Vagina (tissue), 2 donors: Measurements from ENCODE around the gene TEX36. TPM values are rescaled to one million over a fixed set of nuclear protein-coding genes. Genes with fewer than 3 reads are reported as not detected.

ENCODE experiments used
- DNase-seq, 2 donors: peaks; one replicate each; pipeline ENCODE4 v3.0.0-alpha.2; 2017; ENCODE audit errors: extremely low spot score in 2 of 2
- H3K27ac ChIP-seq: fragments of 200-600 bp; sonication (generic); one replicate; pipeline ENCODE4 v1.5.1; 2019
- H3K27me3 ChIP-seq: fragments of 200-600 bp; sonication (generic); one replicate; pipeline ENCODE4 v1.5.1; 2019
- H3K36me3 ChIP-seq, 2 donors: fragments of 200-600 bp; sonication (generic); one replicate each; pipeline ENCODE4 v1.5.1; 2017 to 2019
- H3K4me1 ChIP-seq: fragments of 200-600 bp; sonication (generic); one replicate; pipeline ENCODE4 v1.5.1; 2019
- H3K4me3 ChIP-seq, 2 donors: fragments of 200-600 bp; sonication (generic); 1 replicate in 1 of 2; 2 replicates in 1 of 2; pipeline ENCODE4 v1.5.1; 2016 to 2019
- H3K9me3 ChIP-seq: fragments of 200-600 bp; sonication (generic); one replicate; pipeline ENCODE4 v1.5.1; 2019
- CTCF ChIP-seq, 3 experiments: fragments of 450-650 bp in 2 of 3; fragments of 200-600 bp in 1 of 3; sonication (generic) in 1 of 3; IDR thresholded peaks; one replicate each; pipeline ENCODE4 v1.5.1; 2017 to 2019; ENCODE audit warnings: antibody characterized with exemption in 3 of 3, mild to moderate bottlenecking in 2 of 3, moderate library complexity in 2 of 3
- POLR2A ChIP-seq, 2 donors: fragments of 450-650 bp; IDR thresholded peaks; one replicate each; pipeline ENCODE4 v1.6.1; 2017; ENCODE audit warnings: antibody characterized with exemption in 2 of 2, mild to moderate bottlenecking in 2 of 2, moderate library complexity in 2 of 2
- POLR2AphosphoS5 ChIP-seq, 2 donors: sonication (generic); formaldehyde crosslinking; IDR thresholded peaks; one replicate each; pipeline ENCODE4 v1.9.0; 2017; ENCODE audit warnings: antibody characterized with exemption in 2 of 2, mild to moderate bottlenecking in 2 of 2, low read depth in 1 of 2; ENCODE audit not compliant: insufficient read depth in 1 of 2
- intact Hi-C: fragments of 100-400 bp; cut with DNase I; formaldehyde crosslinking; loops from one replicate; pipeline ENCODE4 v1.15.1; 2023
- total RNA-seq: library from RNA; depleted of rRNA; stranded (reverse); fragments of >200 nt; gene quantifications from one replicate; pipeline ENCODE4 v1.2.3, GENCODE V29; 2016

The TEX36 gene
- total RNA-seq, 1 donor from 2014 or later, result not detected

- Histone ChIP-seq H3K4me1 (no peaks in the 10 kb centered on the region), H3K27ac (no peak overlapping the region), H3K36me3 (no peaks in the 10 kb centered on the region), H3K4me3 (no peak overlapping the region), H3K9me3 (no peaks in the 10 kb centered on the region), H3K27me3 (no peaks in the 10 kb centered on the region)
- DNase-seq, result no peak
- no peak for TF ChIP-seq CTCF (IDR thresholded peaks at IDR 0.05)
- intact Hi-C loops, result no loop called here
These were observed 36.7 kb downstream of the TEX36 start for GRCh38 chr10:125646311-125646710.

GRCh38 chr10:125641398-125641797 is 41.6 kb downstream of the TEX36 start:
- TF ChIP-seq POLR2AphosphoS5 (IDR thresholded peaks at IDR 0.05; ENCODE audit: insufficient read depth in 1 of 2, low read depth in 1 of 2), result no peak
- no peak for TF ChIP-seq CTCF (IDR thresholded peaks at IDR 0.05)
- no peak for TF ChIP-seq POLR2A (IDR thresholded peaks at IDR 0.05)
- Histone ChIP-seq H3K27ac (no peak overlapping the region), H3K27me3 (no peaks in the 10 kb centered on the region), H3K9me3 (no peaks in the 10 kb centered on the region), H3K36me3 (no peaks in the 10 kb centered on the region), H3K4me3 (no peak overlapping the region), H3K4me1 (no peaks in the 10 kb centered on the region)
- no peak for DNase-seq
- intact Hi-C loops, result no loop called here

GRCh38 chr10:125640653-125641052 is 42.3 kb downstream of the TEX36 start:
- no peaks in the 10 kb centered on the region for H3K27me3 ChIP-seq
- H3K4me3 ChIP-seq, result no peak overlapping the region
- H3K36me3 ChIP-seq, result no peaks in the 10 kb centered on the region
- no peaks in the 10 kb centered on the region for H3K4me1 ChIP-seq
- TF ChIP-seq CTCF (IDR thresholded peaks at IDR 0.05) (no peak), POLR2A (IDR thresholded peaks at IDR 0.05) (no peak), POLR2AphosphoS5 (IDR thresholded peaks at IDR 0.05; ENCODE audit: insufficient read depth in 1 of 2, low read depth in 1 of 2) (no peak)
- DNase-seq, result no peak
- intact Hi-C loops, result no loop called here
- no peak overlapping the region for H3K27ac ChIP-seq
- H3K9me3 ChIP-seq, result no peaks in the 10 kb centered on the region

GRCh38 chr10:125639846-125640245 is 43.1 kb downstream of the TEX36 start:
- intact Hi-C loops, result no loop called here
- Histone ChIP-seq H3K4me1 (no peaks in the 10 kb centered on the region), H3K4me3 (no peak overlapping the region), H3K9me3 (no peaks in the 10 kb centered on the region), H3K27ac (no peak overlapping the region), H3K27me3 (no peaks in the 10 kb centered on the region), H3K36me3 (no peaks in the 10 kb centered on the region)
- no peak for TF ChIP-seq POLR2AphosphoS5 (IDR thresholded peaks at IDR 0.05; ENCODE audit: insufficient read depth in 1 of 2, low read depth in 1 of 2)
- no peak for TF ChIP-seq POLR2A (IDR thresholded peaks at IDR 0.05)
- no peak for TF ChIP-seq CTCF (IDR thresholded peaks at IDR 0.05)
- no peak for DNase-seq

- no peak for TF ChIP-seq POLR2A (IDR thresholded peaks at IDR 0.05)
- TF ChIP-seq POLR2AphosphoS5 (IDR thresholded peaks at IDR 0.05; ENCODE audit: insufficient read depth in 1 of 2, low read depth in 1 of 2), result no peak
- no peak for TF ChIP-seq CTCF (IDR thresholded peaks at IDR 0.05)
- Histone ChIP-seq H3K27ac (no peak overlapping the region), H3K9me3 (no peaks in the 10 kb centered on the region), H3K4me1 (no peaks in the 10 kb centered on the region), H3K27me3 (no peaks in the 10 kb centered on the region), H3K36me3 (no peaks in the 10 kb centered on the region), H3K4me3 (no peak overlapping the region)
- intact Hi-C loops, result no loop called here
- no peak for DNase-seq
These were observed 44.4 kb downstream of the TEX36 start for GRCh38 chr10:125638555-125638954.
